HG03045 (cell line): ENCODE data around the gene DKKL1.
"Not testable (repeated sequence)": the region's sequence is repeated elsewhere in the genome, so short reads cannot be mapped to it uniquely, and the experiment has no call there.

Source experiments
- ATAC-seq: cut with Tn5 transposase; IDR thresholded peaks from one replicate; pipeline ENCODE4 v1.9.1; 2021; ENCODE audit warnings: mild to moderate bottlenecking, moderate library complexity; ENCODE audit not compliant: unreplicated experiment

Gene DKKL1

DNA sequence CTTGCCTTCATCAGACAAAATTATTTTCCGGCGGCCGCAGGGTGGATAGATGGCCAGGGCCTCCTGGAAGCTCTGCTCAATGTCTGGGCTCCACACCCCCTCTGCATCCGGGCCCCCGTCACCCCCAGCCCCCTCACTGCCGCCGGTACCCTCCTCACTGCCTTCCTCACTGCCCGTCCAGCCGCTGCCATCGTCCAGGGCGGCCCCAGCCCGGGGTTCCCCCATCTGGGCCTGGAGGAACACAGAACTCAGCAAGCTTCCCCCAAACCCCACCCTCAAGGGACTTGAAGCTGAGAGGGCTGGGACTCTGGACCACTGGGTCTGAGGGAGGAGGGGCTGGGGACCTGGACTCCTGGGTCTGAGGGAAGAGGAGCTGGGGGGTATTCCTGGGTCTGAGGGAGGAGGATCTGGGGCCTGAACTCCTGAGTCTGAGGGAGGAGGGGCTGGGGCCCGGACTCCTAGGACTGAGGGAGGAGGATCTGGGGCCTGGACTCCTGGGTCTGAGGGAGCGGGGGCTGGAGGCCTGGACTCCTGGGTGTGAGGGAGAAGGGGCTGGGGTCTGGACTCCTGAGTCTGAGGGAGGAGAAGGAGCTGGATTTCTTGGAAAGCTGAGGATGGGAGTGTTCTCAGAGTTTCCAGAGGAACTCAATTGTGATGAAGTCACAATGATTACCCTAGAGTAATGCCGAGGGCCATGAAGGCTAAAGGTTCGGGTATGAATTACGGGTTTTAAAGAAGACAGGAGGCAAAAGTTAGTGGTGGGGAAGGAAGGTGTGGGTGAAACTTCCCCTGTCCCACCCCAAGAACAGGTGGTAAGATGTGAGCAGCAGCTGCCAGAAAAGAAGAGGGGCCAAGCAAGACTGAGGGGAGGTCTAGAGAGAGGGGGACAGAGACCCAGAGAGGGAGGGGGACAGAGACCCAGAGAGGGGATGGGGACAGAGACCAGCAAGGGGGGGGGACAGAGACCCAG, 3.5 kb upstream of the DKKL1 start:
- ATAC-seq, result no peak

DNA sequence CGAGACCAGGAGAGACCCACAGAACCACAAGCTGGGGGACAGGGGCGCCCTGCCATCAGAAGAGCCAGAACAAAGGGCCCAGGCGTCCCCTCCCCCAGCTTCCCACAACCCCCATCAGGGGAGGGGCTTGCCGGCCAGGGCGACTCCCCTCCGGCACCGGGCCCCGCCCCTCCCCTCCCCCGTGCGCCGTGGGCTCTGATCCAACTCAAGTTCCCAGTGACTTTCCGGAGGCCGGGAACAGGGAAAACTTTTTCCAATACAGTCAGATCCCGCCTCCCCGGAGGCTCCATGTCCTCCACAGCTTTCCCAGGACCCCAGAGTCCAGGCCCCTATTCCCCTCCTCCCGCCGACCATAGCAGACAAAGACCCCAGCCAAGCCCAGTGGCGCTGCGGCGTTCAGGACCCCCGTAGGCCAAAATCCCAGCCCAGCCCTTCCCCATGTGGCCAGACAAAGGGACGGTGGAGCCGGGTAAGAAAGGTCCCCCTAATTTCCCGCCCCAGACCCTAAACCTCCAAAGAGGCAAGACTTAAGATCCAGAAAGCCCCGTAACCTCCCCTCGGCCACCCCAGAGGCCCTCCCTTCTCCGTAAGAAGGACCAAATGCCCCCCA, 2.1 kb upstream of the DKKL1 start:
- no peak for ATAC-seq

DNA sequence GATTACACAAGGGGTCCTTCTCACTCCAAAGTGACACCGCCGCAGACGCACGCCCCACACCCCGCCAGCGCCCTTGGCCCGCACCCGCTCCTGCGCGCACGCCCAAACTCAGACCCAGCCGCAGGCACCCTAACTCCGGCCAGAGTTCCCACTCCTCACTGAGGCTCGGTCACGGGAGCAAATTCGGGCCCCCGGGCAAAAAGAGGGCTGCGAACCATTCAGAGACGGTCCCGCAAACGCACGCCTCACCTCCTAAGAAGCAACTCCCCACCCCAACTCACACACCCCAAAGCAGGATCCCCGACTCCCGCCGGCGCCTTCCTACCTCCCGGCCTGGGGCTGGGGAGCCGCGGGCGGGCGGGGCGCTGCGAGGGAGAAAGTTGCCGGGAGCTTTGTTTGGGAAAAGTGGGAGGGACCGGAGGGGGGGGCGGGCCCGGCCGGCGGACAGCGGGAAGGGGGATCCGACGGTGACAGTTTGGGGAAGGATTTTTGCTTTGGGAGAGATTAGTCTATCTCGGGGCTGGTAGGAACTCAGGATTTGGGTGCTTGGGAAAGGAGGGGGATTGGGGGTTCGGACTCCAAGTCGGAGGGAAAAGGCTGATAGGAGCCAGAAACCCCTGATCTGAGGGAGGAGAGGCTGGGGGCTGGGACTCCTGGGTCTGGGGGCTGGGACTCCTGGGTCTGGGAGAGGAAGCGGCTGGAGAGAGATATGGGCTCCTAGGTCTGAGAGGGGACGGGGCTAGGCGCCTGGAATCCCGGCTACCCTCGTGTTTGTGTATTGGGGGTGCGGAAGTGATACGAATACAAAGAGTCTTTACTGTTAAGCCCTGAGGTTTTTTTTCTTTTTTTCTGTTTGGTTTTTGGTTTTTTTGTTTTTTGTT, 1.4 kb upstream of the DKKL1 start, which contains the start of gene TEAD2:
Gene TEAD2, minus strand, starts transcription at position 369 of the 881 bp plus-strand sequence. CDS start 2,341 bp downstream, outside the sequence.
- ATAC-seq, result no peak

DNA sequence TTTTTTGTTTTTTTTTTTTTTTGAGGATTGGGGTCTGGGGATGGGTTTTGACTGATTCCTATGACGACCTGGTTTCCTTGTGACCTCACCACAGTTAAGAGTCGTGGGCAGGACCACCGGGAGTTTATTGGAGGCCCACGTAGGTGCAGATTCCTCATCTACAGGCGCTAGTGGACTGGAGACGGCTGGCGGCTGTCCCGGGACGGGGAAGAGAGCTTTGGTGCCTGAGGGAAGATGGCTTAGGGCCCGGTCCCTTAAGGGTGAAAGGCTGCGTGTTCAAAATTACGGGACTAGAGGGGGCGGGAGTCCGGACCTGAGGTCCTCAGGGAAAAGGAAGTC, 779 bp upstream of the DKKL1 start:
- no peak for ATAC-seq

DNA sequence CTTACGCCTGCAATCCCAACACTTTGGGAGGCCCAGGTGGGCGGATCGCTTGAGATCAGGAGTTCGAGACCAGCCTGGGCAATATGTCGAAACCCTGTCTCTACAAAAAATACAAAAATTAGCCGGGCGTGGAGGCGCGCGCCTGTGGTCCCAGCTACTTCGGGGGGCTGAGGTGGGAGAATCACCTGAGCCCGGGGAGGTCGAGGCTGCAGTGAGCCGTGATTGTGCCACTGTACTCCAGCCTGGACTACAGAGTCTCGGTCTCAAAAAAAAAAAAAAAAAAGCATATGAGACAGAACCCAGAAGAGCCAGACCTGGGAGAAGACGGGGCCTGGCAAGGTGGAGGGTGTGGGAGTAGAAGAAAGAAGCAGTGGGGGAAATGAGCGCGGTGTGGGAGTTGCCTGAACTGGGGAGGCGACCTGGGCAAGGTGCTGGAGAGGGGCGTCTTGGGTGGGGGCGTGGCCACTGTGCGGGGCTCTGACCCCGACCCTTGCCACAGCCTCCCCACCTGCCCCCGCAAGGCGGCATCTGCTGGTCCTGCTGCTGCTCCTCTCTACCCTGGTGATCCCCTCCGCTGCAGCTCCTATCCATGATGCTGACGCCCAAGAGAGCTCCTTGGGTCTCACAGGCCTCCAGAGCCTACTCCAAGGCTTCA, 533 bp downstream of the DKKL1 start:
- no peak for ATAC-seq

DNA sequence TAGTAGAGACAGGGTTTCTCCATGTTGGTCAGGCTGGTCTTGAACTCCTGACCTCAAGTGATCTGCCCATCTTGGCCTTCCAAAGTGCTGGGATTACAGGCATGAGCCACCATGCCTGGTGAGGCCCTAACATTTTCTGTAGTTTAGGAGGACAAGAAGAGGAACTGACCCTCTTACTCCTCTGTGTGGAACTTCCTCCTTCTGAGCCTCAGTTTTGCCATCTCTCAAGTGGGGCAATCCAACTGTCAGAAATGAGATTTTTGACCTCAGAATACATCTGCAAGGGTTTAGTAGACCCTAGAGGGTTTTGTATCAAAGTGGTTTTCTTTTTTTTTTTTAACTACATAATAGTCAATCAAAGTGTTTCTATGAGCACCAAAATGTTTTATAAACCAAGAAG, 2.4 kb downstream of the DKKL1 start:
- no peak for ATAC-seq

DNA sequence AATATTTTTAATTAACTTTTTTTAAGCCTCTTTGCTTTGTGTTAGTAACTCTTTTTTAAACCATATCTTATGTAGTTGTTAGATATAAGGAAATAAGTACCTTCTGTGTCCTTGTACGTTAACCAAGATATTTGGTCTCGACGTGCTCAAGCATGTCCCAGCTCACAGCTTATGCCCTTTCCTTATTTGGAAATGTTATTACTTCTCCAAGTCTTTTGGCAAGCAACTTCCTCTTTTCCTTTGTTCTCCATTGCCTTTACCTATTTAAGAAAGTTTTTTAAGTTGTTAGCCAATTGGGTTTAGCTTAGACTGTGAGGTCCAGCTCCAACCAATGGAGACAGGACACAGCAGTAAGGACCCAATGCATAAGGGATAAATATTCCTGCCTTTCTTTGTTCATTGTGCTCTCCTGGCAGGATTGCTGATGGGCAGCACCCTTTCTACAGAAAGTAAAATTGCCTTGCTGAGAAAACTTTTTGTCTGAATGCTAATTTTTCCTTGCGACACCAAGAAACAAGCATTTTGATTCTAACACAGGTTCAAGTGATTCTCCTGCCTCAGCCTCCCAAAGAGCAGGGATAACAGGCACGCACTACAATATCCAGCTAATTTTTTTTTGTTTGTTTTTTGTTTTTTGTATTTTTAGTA, 5.2 kb downstream of the DKKL1 start:
- no peak for ATAC-seq

DNA sequence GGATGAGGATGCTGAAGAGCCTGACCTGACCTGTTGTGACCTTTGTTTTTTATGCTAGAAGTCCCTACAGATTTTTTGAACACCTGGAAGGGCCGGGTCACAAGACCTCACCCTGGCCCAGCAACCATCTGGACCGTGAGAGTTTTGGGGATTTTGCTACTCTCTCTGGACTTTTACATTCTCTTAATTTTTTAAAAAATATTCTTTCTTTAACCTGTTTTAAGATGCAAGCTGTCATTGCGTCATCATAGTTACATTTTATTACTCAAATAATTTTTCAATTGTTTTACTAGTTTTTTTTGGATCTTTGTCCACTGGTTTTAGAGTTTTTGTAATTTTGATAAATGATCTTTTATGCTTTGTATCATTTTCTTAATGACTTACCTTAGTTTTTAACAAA, 7.5 kb downstream of the DKKL1 start:
- ATAC-seq, result no peak

DNA sequence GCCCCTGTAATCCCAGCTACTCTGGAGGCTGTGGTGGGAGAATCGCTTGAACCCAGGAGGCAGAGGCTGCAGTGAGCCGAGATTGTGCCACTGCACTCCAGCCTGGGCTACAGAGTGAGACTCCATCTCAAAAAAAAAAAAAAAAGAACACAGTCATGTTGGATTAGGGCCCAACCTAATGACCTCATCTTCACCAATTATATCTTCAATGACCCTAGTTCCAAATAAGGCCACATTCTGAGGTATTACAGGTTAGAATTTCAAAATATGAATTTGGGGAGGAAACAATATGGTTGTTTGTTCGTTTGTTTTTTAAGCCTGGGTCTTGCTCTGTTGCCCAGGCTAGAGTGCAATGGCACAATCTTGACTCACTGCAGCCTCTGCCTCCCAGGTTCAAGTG, 9.5 kb downstream of the DKKL1 start:
- ATAC-seq, result not testable (repeated sequence)

DNA sequence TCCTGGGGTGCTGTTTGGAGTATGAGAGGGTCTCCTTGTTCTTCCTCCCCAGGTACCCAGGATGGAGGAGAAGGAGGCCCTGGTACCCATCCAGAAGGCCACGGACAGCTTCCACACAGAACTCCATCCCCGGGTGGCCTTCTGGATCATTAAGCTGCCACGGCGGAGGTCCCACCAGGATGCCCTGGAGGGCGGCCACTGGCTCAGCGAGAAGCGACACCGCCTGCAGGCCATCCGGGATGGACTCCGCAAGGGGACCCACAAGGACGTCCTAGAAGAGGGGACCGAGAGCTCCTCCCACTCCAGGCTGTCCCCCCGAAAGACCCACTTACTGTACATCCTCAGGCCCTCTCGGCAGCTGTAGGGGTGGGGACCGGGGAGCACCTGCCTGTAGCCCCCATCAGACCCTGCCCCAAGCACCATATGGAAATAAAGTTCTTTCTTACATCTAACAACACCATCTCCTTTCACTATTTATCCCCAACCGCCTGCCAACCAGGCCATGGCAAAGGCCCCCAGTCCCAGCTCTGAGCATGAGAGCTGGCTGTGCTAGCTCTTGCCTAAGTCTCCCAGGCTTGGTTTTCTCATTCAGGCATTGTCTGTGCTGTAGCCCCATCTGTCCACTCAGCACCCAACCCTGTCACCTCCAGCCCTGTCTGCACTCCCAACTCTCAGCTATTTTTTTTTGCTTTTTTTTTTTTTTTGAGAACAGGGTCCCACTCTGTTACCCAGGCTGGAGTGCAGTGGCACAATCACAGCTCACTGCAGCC, 11.2 kb downstream of the DKKL1 start:
- ATAC-seq, result no peak

DNA sequence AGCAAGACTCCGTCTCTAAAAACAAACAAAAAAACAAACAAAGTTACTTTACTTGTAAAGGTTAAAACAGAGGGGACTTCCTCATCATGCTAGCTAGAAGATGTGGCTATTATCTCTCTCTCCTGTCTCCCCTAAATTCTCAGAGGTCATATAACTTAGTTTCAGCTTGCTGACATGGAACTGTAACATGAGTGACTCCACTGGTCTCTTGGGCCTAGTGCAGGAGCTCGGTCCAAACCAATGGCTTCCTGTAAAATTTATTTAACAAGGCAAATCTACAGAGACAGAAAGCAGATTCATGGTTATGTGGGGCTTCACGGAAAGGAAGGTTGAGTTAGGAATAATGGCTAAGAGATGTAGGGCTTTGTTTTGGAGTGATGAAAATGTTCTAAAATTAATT, 14.8 kb downstream of the DKKL1 start:
- ATAC-seq, result no peak

DNA sequence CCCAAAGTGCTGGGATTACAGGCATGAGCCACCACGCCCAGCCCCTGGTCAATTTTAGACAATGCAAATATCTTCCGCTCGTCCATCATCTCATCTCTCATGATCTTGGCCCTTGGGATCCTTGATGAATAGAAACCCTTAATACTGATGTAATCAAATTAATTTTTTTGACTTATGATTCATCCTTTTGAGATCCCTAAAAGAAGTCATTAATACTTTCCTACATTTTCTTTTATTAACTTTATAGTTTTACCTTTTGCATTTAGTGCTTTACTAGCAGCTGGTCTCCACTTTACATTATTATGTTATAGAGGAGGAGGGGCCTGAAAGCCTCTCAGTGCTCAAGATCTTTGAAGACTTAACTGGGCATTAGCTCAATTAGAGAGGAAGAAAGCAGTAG, 16.7 kb downstream of the DKKL1 start:
- ATAC-seq, result no peak

DNA sequence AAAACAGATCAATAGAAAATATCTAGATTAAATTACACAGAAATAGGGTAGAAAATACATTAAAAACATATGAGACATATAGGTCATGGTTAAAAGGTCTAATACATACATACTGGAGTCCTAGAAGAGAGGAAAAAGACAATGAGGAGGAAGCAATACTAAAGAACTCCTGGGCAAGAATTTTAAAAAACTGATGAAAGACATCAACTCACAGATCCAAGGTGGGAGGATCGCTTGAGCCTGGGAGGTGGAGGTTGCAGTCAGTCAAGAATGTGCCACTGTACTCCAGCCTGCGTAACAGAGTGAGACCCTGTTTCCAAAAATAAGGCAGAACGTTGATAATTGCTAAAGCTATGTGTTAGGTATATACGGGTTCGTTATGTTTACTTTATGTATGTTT, 19.0 kb downstream of the DKKL1 start:
- no peak for ATAC-seq

DNA sequence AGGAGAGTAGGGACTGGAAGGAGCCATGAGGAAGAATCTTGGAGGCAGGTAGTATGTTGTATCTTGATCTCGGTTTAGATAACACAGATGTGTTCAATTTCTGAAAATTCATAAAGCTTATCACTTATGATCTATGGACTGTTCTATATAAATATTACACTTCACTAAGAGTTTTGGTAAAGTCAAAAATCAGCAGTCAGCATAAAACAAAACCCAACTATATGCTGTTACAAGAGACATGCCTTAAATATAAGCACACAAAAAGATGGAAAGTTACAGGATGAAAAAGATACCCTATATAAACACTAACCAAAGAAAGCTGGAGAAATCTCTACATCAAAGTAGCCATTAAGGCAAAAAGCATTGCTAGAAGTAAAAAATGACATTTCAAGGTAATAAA, 19.9 kb downstream of the DKKL1 start:
- ATAC-seq, result no peak

DNA sequence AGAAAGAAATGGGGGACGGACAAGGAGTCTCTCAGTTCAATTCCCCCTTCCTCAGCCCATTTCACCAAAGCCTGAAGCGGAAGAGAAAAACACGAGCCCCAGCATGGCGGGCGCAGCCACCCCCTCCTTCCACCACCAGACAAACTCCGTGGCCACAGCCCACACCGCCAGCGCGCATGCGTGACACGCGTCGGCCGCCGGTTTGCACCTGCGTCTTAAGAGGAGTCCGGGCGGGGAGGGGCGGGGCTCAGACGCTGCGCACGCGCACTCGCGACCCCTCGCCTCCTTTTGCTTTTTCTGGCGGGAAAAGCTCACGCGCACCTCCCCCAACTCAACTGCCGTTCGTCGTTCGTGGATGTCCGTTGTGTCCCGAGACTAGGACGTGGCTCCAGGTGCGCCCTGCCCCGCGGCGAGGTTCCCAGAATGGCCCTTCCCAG, 24.3 kb downstream of the DKKL1 start, which contains the start of gene KASH5:
Gene KASH5, plus strand, starts transcription at position 314 of the 437 bp plus-strand sequence. CDS start 2,635 bp downstream, outside the sequence.
- peak; percentile 69 for ATAC-seq

DNA sequence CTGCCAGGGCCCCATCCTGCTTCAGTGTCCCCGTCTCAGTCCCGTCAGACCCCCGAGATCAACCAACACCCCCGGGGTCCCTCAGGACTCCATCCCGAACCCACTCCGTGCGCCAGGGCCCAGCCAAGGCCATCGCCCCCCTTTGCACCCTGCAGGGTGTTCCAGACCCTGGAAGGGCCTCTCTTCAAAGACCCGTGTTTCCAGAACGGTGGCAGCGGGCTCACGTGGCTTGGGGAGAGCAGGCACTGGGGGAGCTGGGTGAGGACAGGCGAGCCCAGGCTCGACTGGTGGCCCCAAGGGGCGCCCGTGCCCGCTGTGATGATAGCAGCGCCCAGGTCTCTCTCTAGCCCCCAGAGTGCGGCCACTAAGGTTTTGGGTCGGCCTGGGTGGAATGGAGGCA, 25.7 kb downstream of the DKKL1 start:
- ATAC-seq, result no peak

DNA sequence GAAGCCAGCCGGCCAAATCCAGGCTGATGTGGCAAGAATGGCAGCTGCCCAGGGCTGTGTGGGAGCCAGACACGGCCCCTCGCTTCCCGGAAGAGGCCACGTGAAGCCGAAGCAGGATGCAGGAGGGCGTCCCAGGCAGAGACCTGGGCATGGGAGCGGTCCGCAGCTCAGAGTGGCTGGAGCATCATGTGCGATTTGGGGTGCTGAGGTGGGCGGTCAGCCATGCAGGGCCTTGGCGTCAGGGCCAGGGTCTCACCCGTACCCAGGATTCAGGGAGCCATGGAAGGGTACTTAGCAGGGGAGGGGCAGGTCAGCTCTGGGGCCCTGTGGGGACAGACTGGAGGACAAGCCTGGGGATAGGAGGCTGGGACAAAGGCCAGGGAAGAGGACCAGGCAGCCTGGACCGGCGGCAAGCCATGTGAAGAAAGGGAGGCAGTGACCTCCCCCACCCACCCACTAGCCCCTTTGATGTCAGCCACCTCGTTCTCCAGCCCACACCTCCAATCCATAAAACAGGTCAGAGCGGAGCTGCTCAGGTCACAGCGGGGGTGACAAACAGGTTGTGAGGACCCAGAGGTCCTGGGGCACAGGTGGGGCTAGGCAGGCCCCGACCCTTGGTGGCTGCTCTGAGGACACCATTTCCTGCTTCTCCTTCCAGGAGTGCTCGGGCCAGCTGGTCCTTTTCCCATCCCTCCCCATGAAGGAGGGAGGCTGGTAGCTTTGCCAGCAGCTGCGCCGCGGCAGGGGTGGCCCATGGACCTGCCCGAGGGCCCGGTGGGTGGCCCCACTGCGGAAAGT, 26.7 kb downstream of the DKKL1 start:
- ATAC-seq, result no peak

DNA sequence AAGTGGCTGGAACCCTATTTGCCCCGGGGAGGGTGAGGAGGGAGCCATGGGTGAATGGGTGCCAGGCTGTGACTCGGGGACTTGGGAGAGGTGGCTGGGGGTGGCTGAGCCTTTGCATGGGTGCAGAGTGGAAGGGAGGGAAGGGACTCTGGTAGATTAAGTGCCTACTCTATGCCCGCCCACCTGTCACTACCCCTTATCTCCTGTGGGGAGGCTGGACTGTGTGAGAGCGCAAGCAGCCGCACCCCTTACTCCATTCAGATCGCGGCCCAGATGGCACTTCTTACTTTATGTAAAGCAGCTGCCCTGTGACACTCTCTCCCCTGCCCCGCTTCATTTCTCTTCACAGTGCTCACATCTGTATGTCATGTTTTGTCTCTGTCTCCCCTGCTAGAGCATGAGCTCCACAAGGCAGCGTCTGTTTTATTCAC, 27.3 kb downstream of the DKKL1 start:
- no peak for ATAC-seq
